ENCODE results near the gene BCL2A1. TPM values are rescaled to one million over a fixed set of nuclear protein-coding genes. Genes with fewer than 3 reads are reported as not detected.
A peak's percentile ranks its signal among the peaks of the same experiment; 100 is the strongest.

BCL2A1 gene
- total and polyA plus RNA-seq, 4 experiments from 2014 or later = 25.4 to 28.5 (median 27.2) TPM

GRCh38 chr15:79989682-79990081 lies 18.7 kb upstream of the BCL2A1 start:
- Histone ChIP-seq H3K36me3 (ENCODE audit: insufficient read depth, low read length) (no peaks in the 10 kb centered on the region), H3K4me1 (ENCODE audit: insufficient read depth, low read length) (no peaks in the 10 kb centered on the region), H3K4me3 (ENCODE audit: low read length in 2 of 2) (no peak overlapping the region), H3K9me3 (ENCODE audit: control insufficient read depth in 1 of 2, low read length in 2 of 2) (no peaks in the 10 kb centered on the region), H3K27ac (ENCODE audit: low read depth, low read length) (no peak overlapping the region), H3K27me3 (ENCODE audit: insufficient read depth, low read length) (no peaks in the 10 kb centered on the region)
- intact Hi-C loops (cut with micrococcal nuclease) = no loop called here
- peak overlapping the region in 1 of 7 donors; percentile 45 for H3K27ac Mint-ChIP-seq
- ChIA-PET CTCF (ENCODE audit: partially characterized antibody) (interaction anchor here (7.0 kb wide), 1 partner anchor 135 kb away, joined by 65 read pairs; no protein-coding TSS in a partner anchor), POLR2A (ENCODE audit: partially characterized antibody) (interaction anchor here (1.4 to 2.0 kb wide), 2 partner anchors 22 to 67 kb away, joined by 3 to 6 read pairs; no protein-coding TSS in a partner anchor)
- peaks cover 0 to 5% (median 3%) of the 10 kb centered on the region in 4 donors for H3K4me1 Mint-ChIP-seq
- H3K4me3 Mint-ChIP-seq = no peak overlapping the region
- H3K9me3 Mint-ChIP-seq = no peaks in the 10 kb centered on the region
- no peak for DNase-seq
- no peaks in the 10 kb centered on the region for H3K27me3 Mint-ChIP-seq
- no peaks in the 10 kb centered on the region for H3K36me3 Mint-ChIP-seq

GRCh38 chr15:79989183-79989582 lies 18.2 kb upstream of the BCL2A1 start:
- H3K9me3 ChIP-seq (ENCODE audit: control insufficient read depth in 1 of 2, low read length in 2 of 2) = no peaks in the 10 kb centered on the region
- Mint-ChIP-seq H3K9me3 (no peaks in the 10 kb centered on the region), H3K4me3 (no peak overlapping the region), H3K4me1 (peaks cover 0 to 5% (median 3%) of the 10 kb centered on the region in 4 donors), H3K27me3 (no peaks in the 10 kb centered on the region), H3K36me3 (no peaks in the 10 kb centered on the region), H3K27ac (peak overlapping the region in 1 of 7 donors; percentile 45)
- POLR2A ChIA-PET (ENCODE audit: partially characterized antibody) = interaction anchor here (1.4 to 2.0 kb wide), 2 partner anchors 22 to 66 kb away, joined by 3 to 6 read pairs; no protein-coding TSS in a partner anchor
- intact Hi-C loops (cut with micrococcal nuclease) = no loop called here
- no peak overlapping the region for H3K4me3 ChIP-seq (ENCODE audit: low read length in 2 of 2)
- no peaks in the 10 kb centered on the region for H3K4me1 ChIP-seq (ENCODE audit: insufficient read depth, low read length)
- no peak overlapping the region for H3K27ac ChIP-seq (ENCODE audit: low read depth, low read length)
- CTCF ChIA-PET (ENCODE audit: partially characterized antibody) = interaction anchor here (7.0 kb wide), 1 partner anchor 134 kb away, joined by 65 read pairs; no protein-coding TSS in a partner anchor
- DNase-seq = no peak
- no peaks in the 10 kb centered on the region for H3K27me3 ChIP-seq (ENCODE audit: insufficient read depth, low read length)
- no peaks in the 10 kb centered on the region for H3K36me3 ChIP-seq (ENCODE audit: insufficient read depth, low read length)

DNA sequence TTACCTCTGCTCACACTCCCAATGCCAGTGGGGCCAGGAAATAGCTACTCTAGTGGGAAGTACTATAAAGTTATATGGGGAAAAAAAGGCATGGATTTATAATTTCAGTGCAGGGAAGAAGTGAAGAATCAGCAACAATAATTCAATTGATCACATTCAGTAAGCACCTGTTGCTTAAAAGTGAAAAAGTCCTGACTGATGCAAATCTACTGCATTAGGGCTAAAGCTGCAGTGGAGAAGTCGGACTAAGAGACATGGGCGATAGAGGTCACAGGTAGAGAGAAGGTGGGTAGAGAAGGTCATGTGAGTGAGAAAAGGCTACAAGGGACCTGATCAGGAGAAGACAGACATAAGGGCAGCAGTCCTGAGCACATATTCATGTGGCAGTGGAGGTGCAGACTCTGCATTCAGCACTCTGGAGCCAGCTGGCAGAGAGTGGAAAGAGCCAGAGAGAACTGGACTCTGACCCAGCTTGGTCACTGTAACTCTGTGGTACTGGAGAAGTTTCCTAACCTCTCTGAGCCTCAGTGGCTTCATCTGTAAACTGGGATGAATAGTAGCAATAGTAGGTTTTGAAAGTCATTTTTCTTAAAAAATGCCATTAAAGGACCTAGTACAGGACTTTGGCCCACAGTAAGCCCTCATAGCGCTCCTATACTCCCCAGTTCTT lies 17.6 kb upstream of the BCL2A1 start:
- Mint-ChIP-seq H3K36me3 (no peaks in the 10 kb centered on the region), H3K27me3 (no peaks in the 10 kb centered on the region), H3K9me3 (no peaks in the 10 kb centered on the region), H3K27ac (no peak overlapping the region), H3K4me1 (peaks cover 0 to 5% (median 3%) of the 10 kb centered on the region in 4 donors), H3K4me3 (no peak overlapping the region)
- no peak overlapping the region for H3K4me3 ChIP-seq (ENCODE audit: low read length in 2 of 2)
- ChIA-PET CTCF (ENCODE audit: partially characterized antibody) (interaction anchor here (1.1 to 7.0 kb wide), 2 partner anchors 134 to 607 kb away, joined by 3 to 65 read pairs; no protein-coding TSS in a partner anchor), POLR2A (ENCODE audit: partially characterized antibody) (interaction anchor here (2.0 kb wide), 1 partner anchor 66 kb away, joined by 6 read pairs; no protein-coding TSS in a partner anchor)
- H3K27me3 ChIP-seq (ENCODE audit: insufficient read depth, low read length) = no peaks in the 10 kb centered on the region
- no peak overlapping the region for H3K27ac ChIP-seq (ENCODE audit: low read depth, low read length)
- intact Hi-C loops (cut with micrococcal nuclease) = no loop called here
- no peaks in the 10 kb centered on the region for H3K9me3 ChIP-seq (ENCODE audit: control insufficient read depth in 1 of 2, low read length in 2 of 2)
- no peak for DNase-seq
- no peaks in the 10 kb centered on the region for H3K36me3 ChIP-seq (ENCODE audit: insufficient read depth, low read length)
- no peaks in the 10 kb centered on the region for H3K4me1 ChIP-seq (ENCODE audit: insufficient read depth, low read length)

GRCh38 chr15:79987969-79988368 lies 17.0 kb upstream of the BCL2A1 start:
- no peaks in the 10 kb centered on the region for H3K27me3 ChIP-seq (ENCODE audit: insufficient read depth, low read length)
- Mint-ChIP-seq H3K27me3 (no peaks in the 10 kb centered on the region), H3K36me3 (no peaks in the 10 kb centered on the region), H3K27ac (no peak overlapping the region), H3K4me3 (no peak overlapping the region), H3K4me1 (no peaks in the 10 kb centered on the region), H3K9me3 (no peaks in the 10 kb centered on the region)
- no peak overlapping the region for H3K4me3 ChIP-seq (ENCODE audit: low read length in 2 of 2)
- no peaks in the 10 kb centered on the region for H3K9me3 ChIP-seq (ENCODE audit: control insufficient read depth in 1 of 2, low read length in 2 of 2)
- POLR2A ChIA-PET (ENCODE audit: partially characterized antibody) = interaction anchor here (2.0 kb wide), 1 partner anchor 65 kb away, joined by 6 read pairs; no protein-coding TSS in a partner anchor
- CTCF ChIA-PET (ENCODE audit: partially characterized antibody) = interaction anchor here (1.1 kb wide), 1 partner anchor 607 kb away, joined by 3 read pairs; no protein-coding TSS in a partner anchor
- H3K27ac ChIP-seq (ENCODE audit: low read depth, low read length) = no peak overlapping the region
- no peaks in the 10 kb centered on the region for H3K36me3 ChIP-seq (ENCODE audit: insufficient read depth, low read length)
- no peaks in the 10 kb centered on the region for H3K4me1 ChIP-seq (ENCODE audit: insufficient read depth, low read length)
- DNase-seq = no peak
- intact Hi-C loops (cut with micrococcal nuclease) = no loop called here

DNA sequence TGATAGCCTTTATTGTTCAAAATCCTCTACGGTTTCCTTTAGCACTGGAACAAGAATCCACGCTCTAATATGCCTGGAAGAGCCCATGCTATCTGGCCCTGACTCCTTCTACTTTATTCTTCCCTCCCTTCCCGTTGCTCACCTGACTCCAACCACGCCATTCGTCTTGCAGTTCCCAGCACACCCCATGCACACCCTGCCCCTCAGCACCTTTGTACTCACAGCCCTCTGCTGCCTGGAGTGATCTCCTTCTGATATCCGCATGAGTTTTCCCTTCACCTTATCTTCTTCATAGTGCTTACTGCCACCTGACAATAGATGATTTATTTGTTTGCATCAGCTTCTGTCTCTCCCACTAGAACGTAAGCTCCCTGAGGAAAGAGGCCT lies 16.6 kb upstream of the BCL2A1 start:
- H3K27ac Mint-ChIP-seq = peak overlapping the region in 1 of 7 donors; percentile 1
- H3K4me3 ChIP-seq (ENCODE audit: low read length in 2 of 2) = no peak overlapping the region
- no peaks in the 10 kb centered on the region for H3K4me1 ChIP-seq (ENCODE audit: insufficient read depth, low read length)
- CTCF ChIA-PET (ENCODE audit: partially characterized antibody) = interaction anchor here (1.1 kb wide), 1 partner anchor 606 kb away, joined by 3 read pairs; no protein-coding TSS in a partner anchor
- no peaks in the 10 kb centered on the region for H3K9me3 Mint-ChIP-seq
- H3K27me3 ChIP-seq (ENCODE audit: insufficient read depth, low read length) = no peaks in the 10 kb centered on the region
- intact Hi-C loops (cut with micrococcal nuclease) = no loop called here
- no peaks in the 10 kb centered on the region for H3K36me3 ChIP-seq (ENCODE audit: insufficient read depth, low read length)
- no peaks in the 10 kb centered on the region for H3K36me3 Mint-ChIP-seq
- POLR2A ChIA-PET (ENCODE audit: partially characterized antibody) = no interaction called here
- H3K9me3 ChIP-seq (ENCODE audit: control insufficient read depth in 1 of 2, low read length in 2 of 2) = no peaks in the 10 kb centered on the region
- H3K27me3 Mint-ChIP-seq = no peaks in the 10 kb centered on the region
- H3K27ac ChIP-seq (ENCODE audit: low read depth, low read length) = no peak overlapping the region
- no peak overlapping the region for H3K4me3 Mint-ChIP-seq
- H3K4me1 Mint-ChIP-seq = no peaks in the 10 kb centered on the region
- no peak for DNase-seq

GRCh38 chr15:79981831-79982455 lies 10.9 kb upstream of the BCL2A1 start:
- H3K4me3 ChIP-seq (ENCODE audit: low read length in 2 of 2) = no peak overlapping the region
- H3K36me3 ChIP-seq (ENCODE audit: insufficient read depth, low read length) = no peaks in the 10 kb centered on the region
- H3K27ac ChIP-seq (ENCODE audit: low read depth, low read length) = no peak overlapping the region
- Mint-ChIP-seq H3K9me3 (no peaks in the 10 kb centered on the region), H3K27me3 (no peaks in the 10 kb centered on the region), H3K4me1 (peaks cover 0 to 5% (median under 1%) of the 10 kb centered on the region in 4 donors), H3K36me3 (no peaks in the 10 kb centered on the region), H3K27ac (peak overlapping the region in 1 of 7 donors; percentile 37), H3K4me3 (no peak overlapping the region)
- H3K27me3 ChIP-seq (ENCODE audit: insufficient read depth, low read length) = no peaks in the 10 kb centered on the region
- H3K9me3 ChIP-seq (ENCODE audit: control insufficient read depth in 1 of 2, low read length in 2 of 2) = no peaks in the 10 kb centered on the region
- ChIA-PET POLR2A (ENCODE audit: partially characterized antibody) (interaction anchor here (1.9 kb wide), 1 partner anchor 11 kb away, joined by 8 read pairs; the partner anchor contains the start of gene BCL2A1), CTCF (ENCODE audit: partially characterized antibody) (interaction anchor here (0.6 to 1.1 kb wide), 4 partner anchors 11 to 158 kb away, joined by 3 to 4 read pairs (median 4); no protein-coding TSS in a partner anchor)
- intact Hi-C loops (cut with micrococcal nuclease) = no loop called here
- no peak for DNase-seq
- H3K4me1 ChIP-seq (ENCODE audit: insufficient read depth, low read length) = no peaks in the 10 kb centered on the region

All from CD4-positive, alpha-beta memory T cell (primary cell).